NCI-H2029 treated with DMSO at 0.1 percent for 48 hours (cell line): ENCODE results near the gene RNASEH2C.
"Not testable (repeated sequence)": the region's sequence is repeated elsewhere in the genome, so short reads cannot be mapped to it uniquely, and the experiment has no call there.

ENCODE experiments used
- DNase-seq: peaks from one replicate; lab custom pipeline; 2025; lab: John Stamatoyannopoulos, UW

Gene RNASEH2C

GRCh38 chr11:65720211-65720934 is at the start of gene RNASEH2C:
Gene RNASEH2C, minus strand, starts transcription at chr11:65720798. Its CDS starts 40 bp downstream, at chr11:65720758.
- peak; percentile 40 for DNase-seq

GRCh38 chr11:65767806-65768205 is 47.2 kb upstream of the RNASEH2C start:
- DNase-seq, result not testable (repeated sequence)

- no peak for DNase-seq
Measured at GRCh38 chr11:65767406-65767805, 46.8 kb upstream of the RNASEH2C start.

- DNase-seq, result no peak
Measured at GRCh38 chr11:65766535-65766934, 45.9 kb upstream of the RNASEH2C start.

- DNase-seq, result no peak
Measured at GRCh38 chr11:65764434-65764833, 43.8 kb upstream of the RNASEH2C start.

- not testable (repeated sequence) for DNase-seq
Measured at GRCh38 chr11:65762816-65763215, 42.2 kb upstream of the RNASEH2C start.

GRCh38 chr11:65762169-65762568 is 41.6 kb upstream of the RNASEH2C start:
- not testable (repeated sequence) for DNase-seq

- no peak for DNase-seq
Measured at GRCh38 chr11:65745049-65745448, 24.5 kb upstream of the RNASEH2C start.

- no peak for DNase-seq
Measured at GRCh38 chr11:65744699-65745042, 24.1 kb upstream of the RNASEH2C start.

GRCh38 chr11:65744026-65744698 is 23.6 kb upstream of the RNASEH2C start:
- DNase-seq, result peak; percentile 26

GRCh38 chr11:65743681-65744025 is 23.1 kb upstream of the RNASEH2C start:
- no peak for DNase-seq

GRCh38 chr11:65742353-65742752 is 21.8 kb upstream of the RNASEH2C start:
- DNase-seq, result no peak

- no peak for DNase-seq
Measured at GRCh38 chr11:65741185-65741584, 20.6 kb upstream of the RNASEH2C start.

GRCh38 chr11:65739022-65739421 is 18.4 kb upstream of the RNASEH2C start:
- DNase-seq, result no peak

GRCh38 chr11:65736810-65737209 is 16.2 kb upstream of the RNASEH2C start:
- DNase-seq, result no peak

GRCh38 chr11:65735111-65735510 is 14.5 kb upstream of the RNASEH2C start:
- DNase-seq, result not testable (repeated sequence)

GRCh38 chr11:65730461-65730860 is 9.9 kb upstream of the RNASEH2C start:
- DNase-seq, result no peak

GRCh38 chr11:65727865-65728264 is 7.3 kb upstream of the RNASEH2C start:
- no peak for DNase-seq

GRCh38 chr11:65726660-65727059 is 6.1 kb upstream of the RNASEH2C start:
- no peak for DNase-seq

GRCh38 chr11:65722261-65722660 is 1.7 kb upstream of the RNASEH2C start:
- no peak for DNase-seq

GRCh38 chr11:65719871-65720210 is 757 bp downstream of the RNASEH2C start:
- no peak for DNase-seq

GRCh38 chr11:65718964-65719492 is 1.6 kb downstream of the RNASEH2C start:
- DNase-seq, result no peak

- DNase-seq, result no peak
Measured at GRCh38 chr11:65718531-65718930, 2.1 kb downstream of the RNASEH2C start.

- DNase-seq, result no peak
Measured at GRCh38 chr11:65717906-65718305, 2.7 kb downstream of the RNASEH2C start.
